NT2/D1 (cell line): ENCODE measurements around the gene L2HGDH.
"Not testable (repeated sequence)": the region's sequence is repeated elsewhere in the genome, so short reads cannot be mapped to it uniquely, and the experiment has no call there.

Experiments used
- DNase-seq: peaks from one replicate; pipeline ENCODE4 v3.0.0-alpha.2; 2011; ENCODE audit warnings: low read depth, low spot score
- H3K27me3 ChIP-seq: 2 replicates; pipeline ENCODE4 v1.6.0; 2011; ENCODE audit warnings: mild to moderate bottlenecking; ENCODE audit not compliant: insufficient read length, insufficient read depth
- H3K36me3 ChIP-seq: 2 replicates; pipeline ENCODE4 v1.6.1; 2011; ENCODE audit warnings: mild to moderate bottlenecking, low read length, mixed read lengths; ENCODE audit not compliant: insufficient read depth, insufficient read length
- H3K4me1 ChIP-seq: 2 replicates; pipeline ENCODE4 v1.5.1; 2011; ENCODE audit not compliant: insufficient read depth, insufficient read length
- H3K4me3 ChIP-seq: 2 replicates; pipeline ENCODE4 v1.5.1; 2011; ENCODE audit warnings: low read depth; ENCODE audit not compliant: insufficient read length
- H3K9ac ChIP-seq: 2 replicates; pipeline ENCODE4 v1.6.0; 2011; ENCODE audit warnings: low read depth; ENCODE audit not compliant: insufficient read length
- H3K9me3 ChIP-seq: 2 replicates; pipeline ENCODE4 v1.5.1; 2011; ENCODE audit warnings: mild to moderate bottlenecking, low read length; ENCODE audit not compliant: insufficient read depth
- SUZ12 ChIP-seq: IDR thresholded peaks from 2 replicates; pipeline ENCODE4 v1.6.1; 2011; ENCODE audit not compliant: insufficient read length, insufficient read depth; ENCODE audit errors: extremely low read depth
- YY1 ChIP-seq: IDR thresholded peaks from 2 replicates; pipeline ENCODE4 v1.6.1; 2011; ENCODE audit not compliant: insufficient read length, insufficient read depth
- ZNF274 ChIP-seq: IDR thresholded peaks from 2 replicates; pipeline ENCODE4 v1.6.1; 2011; ENCODE audit warnings: mild to moderate bottlenecking, low read depth, low read length

L2HGDH gene

GRCh38 chr14:50311972-50312733 lies at the start of gene L2HGDH, which contains the start of gene DMAC2L:
Gene L2HGDH (minus strand): TSS chr14:50312229. CDS start chr14:50312150, 79 bp downstream.
Gene DMAC2L (plus strand): TSS chr14:50312324. CDS start chr14:50321488, 9,164 bp downstream.
- Histone ChIP-seq H3K4me3 (peak within 1 kb of the TSS; percentile 84), H3K9ac (peak within 1 kb of the TSS; percentile 84)
- TF ChIP-seq ZNF274: no peak
- TF ChIP-seq YY1: no peak
- no peak for TF ChIP-seq SUZ12

GRCh38 chr14:50360851-50361250 lies 48.8 kb upstream of the L2HGDH start:
- H3K36me3 ChIP-seq: no peaks in the 10 kb centered on the region
- no peak overlapping the region for H3K9ac ChIP-seq
- H3K4me1 ChIP-seq: no peaks in the 10 kb centered on the region
- no peak overlapping the region for H3K4me3 ChIP-seq
- DNase-seq: no peak
- H3K9me3 ChIP-seq: no peaks in the 10 kb centered on the region
- no peaks in the 10 kb centered on the region for H3K27me3 ChIP-seq
- no peak for TF ChIP-seq ZNF274

More at GRCh38 chr14:50311972-50312733, at the start of gene L2HGDH, which contains the start of gene DMAC2L:
- H3K4me1 ChIP-seq: no peaks in the 10 kb centered on the region
- DNase-seq: peak; percentile 89
- H3K36me3 ChIP-seq: no peaks in the 10 kb centered on the region
- H3K27me3 ChIP-seq: no peaks in the 10 kb centered on the region
- H3K9me3 ChIP-seq: peaks cover 7% of the 10 kb centered on the region; the same call in 1 of the 2 replicates

- Histone ChIP-seq H3K9ac (no peak overlapping the region), H3K27me3 (no peaks in the 10 kb centered on the region), H3K9me3 (no peaks in the 10 kb centered on the region), H3K4me3 (no peak overlapping the region), H3K4me1 (no peaks in the 10 kb centered on the region), H3K36me3 (no peaks in the 10 kb centered on the region)
- DNase-seq: no peak
- no peak for TF ChIP-seq SUZ12
- TF ChIP-seq ZNF274: no peak
- TF ChIP-seq YY1: no peak
Measured at GRCh38 chr14:50360093-50360492, 48.1 kb upstream of the L2HGDH start.

- no peak for DNase-seq
- H3K36me3 ChIP-seq: no peaks in the 10 kb centered on the region
- no peak for TF ChIP-seq YY1
- TF ChIP-seq SUZ12: no peak
- no peak for TF ChIP-seq ZNF274
- no peak overlapping the region for H3K9ac ChIP-seq
- no peak overlapping the region for H3K4me3 ChIP-seq
- H3K27me3 ChIP-seq: no peaks in the 10 kb centered on the region
- no peaks in the 10 kb centered on the region for H3K4me1 ChIP-seq
- H3K9me3 ChIP-seq: no peaks in the 10 kb centered on the region
Measured at GRCh38 chr14:50359631-50360030, 47.6 kb upstream of the L2HGDH start.

GRCh38 chr14:50357753-50358395 lies 45.8 kb upstream of the L2HGDH start:
- Histone ChIP-seq H3K4me3 (no peak overlapping the region), H3K27me3 (no peaks in the 10 kb centered on the region), H3K4me1 (no peaks in the 10 kb centered on the region), H3K9me3 (no peaks in the 10 kb centered on the region), H3K9ac (no peak overlapping the region), H3K36me3 (no peaks in the 10 kb centered on the region)
- no peak for TF ChIP-seq SUZ12
- no peak for TF ChIP-seq ZNF274
- no peak for TF ChIP-seq YY1
- no peak for DNase-seq

GRCh38 chr14:50357124-50357523 lies 45.1 kb upstream of the L2HGDH start:
- H3K9ac ChIP-seq: no peak overlapping the region
- H3K4me1 ChIP-seq: no peaks in the 10 kb centered on the region
- H3K4me3 ChIP-seq: no peak overlapping the region
- no peaks in the 10 kb centered on the region for H3K27me3 ChIP-seq
- TF ChIP-seq YY1 (no peak), SUZ12 (no peak), ZNF274 (no peak)
- DNase-seq: no peak
- no peaks in the 10 kb centered on the region for H3K36me3 ChIP-seq
- no peaks in the 10 kb centered on the region for H3K9me3 ChIP-seq

- not testable (repeated sequence) for H3K9me3 ChIP-seq, DNase-seq, H3K4me3 ChIP-seq, H3K4me1 ChIP-seq, H3K9ac ChIP-seq, H3K27me3 ChIP-seq, H3K36me3 ChIP-seq
Measured at GRCh38 chr14:50356283-50356682, 44.3 kb upstream of the L2HGDH start.
